HG03558 (cell line): ENCODE measurements around the gene UTP25.
"Not testable (repeated sequence)": the region's sequence is repeated elsewhere in the genome, so short reads cannot be mapped to it uniquely, and the experiment has no call there.

Experiments
- ATAC-seq: cut with Tn5 transposase; IDR thresholded peaks from one replicate; pipeline ENCODE4 v1.9.1; 2021; ENCODE audit warnings: moderate number of reproducible peaks; ENCODE audit not compliant: unreplicated experiment; ENCODE audit errors: extremely low read depth

Gene UTP25

GRCh38 chr1:209889077-209889418, 61.3 kb downstream of the UTP25 start:
- ATAC-seq: no peak

- no peak for ATAC-seq
These were observed 63.0 kb downstream of the UTP25 start for GRCh38 chr1:209890641-209891330.

- no peak for ATAC-seq
These were observed 66.0 kb downstream of the UTP25 start for GRCh38 chr1:209893751-209894150.

GRCh38 chr1:209895709-209896108, 67.9 kb downstream of the UTP25 start:
- ATAC-seq: no peak

- ATAC-seq: no peak
These were observed 68.6 kb downstream of the UTP25 start for GRCh38 chr1:209896346-209896745.

- ATAC-seq: not testable (repeated sequence)
These were observed 70.5 kb downstream of the UTP25 start for GRCh38 chr1:209898271-209898670.

GRCh38 chr1:209898851-209899250, 71.1 kb downstream of the UTP25 start:
- not testable (repeated sequence) for ATAC-seq

- ATAC-seq: no peak
These were observed 72.2 kb downstream of the UTP25 start for GRCh38 chr1:209899948-209900347.

GRCh38 chr1:209900734-209901133, 73.0 kb downstream of the UTP25 start:
- no peak for ATAC-seq

- ATAC-seq: no peak
These were observed 73.4 kb downstream of the UTP25 start for GRCh38 chr1:209901211-209901610.

- ATAC-seq: not testable (repeated sequence)
These were observed 77.0 kb downstream of the UTP25 start for GRCh38 chr1:209904774-209905173.
